AG09309 (cell line): ENCODE data around the gene PSPC1.

ENCODE experiments used
- DNase-seq: peaks from one replicate; pipeline ENCODE4 v3.0.0-alpha.2; 2010; ENCODE audit warnings: low read depth
- H3K4me3 ChIP-seq: 2 replicates; pipeline ENCODE4 v1.5.1; 2011; ENCODE audit warnings: mild to moderate bottlenecking, low read depth, low read length, moderate library complexity; ENCODE audit not compliant: control insufficient read depth
- TF ChIP-seq, protein P1 (sequence below): IDR thresholded peaks from 2 replicates; pipeline ENCODE4 v1.5.1; 2011; ENCODE audit warnings: mild to moderate bottlenecking, low read depth, low read length, inconsistent platforms; ENCODE audit not compliant: insufficient read depth, control insufficient read depth; ENCODE audit errors: missing control alignments

PSPC1 gene

GRCh38 chr13:19764237-19764636, 18.5 kb downstream of the PSPC1 start:
- no peak for DNase-seq

GRCh38 chr13:19763618-19764017, 19.1 kb downstream of the PSPC1 start:
- no peak overlapping the region for H3K4me3 ChIP-seq
- TF ChIP-seq, protein P1, sequence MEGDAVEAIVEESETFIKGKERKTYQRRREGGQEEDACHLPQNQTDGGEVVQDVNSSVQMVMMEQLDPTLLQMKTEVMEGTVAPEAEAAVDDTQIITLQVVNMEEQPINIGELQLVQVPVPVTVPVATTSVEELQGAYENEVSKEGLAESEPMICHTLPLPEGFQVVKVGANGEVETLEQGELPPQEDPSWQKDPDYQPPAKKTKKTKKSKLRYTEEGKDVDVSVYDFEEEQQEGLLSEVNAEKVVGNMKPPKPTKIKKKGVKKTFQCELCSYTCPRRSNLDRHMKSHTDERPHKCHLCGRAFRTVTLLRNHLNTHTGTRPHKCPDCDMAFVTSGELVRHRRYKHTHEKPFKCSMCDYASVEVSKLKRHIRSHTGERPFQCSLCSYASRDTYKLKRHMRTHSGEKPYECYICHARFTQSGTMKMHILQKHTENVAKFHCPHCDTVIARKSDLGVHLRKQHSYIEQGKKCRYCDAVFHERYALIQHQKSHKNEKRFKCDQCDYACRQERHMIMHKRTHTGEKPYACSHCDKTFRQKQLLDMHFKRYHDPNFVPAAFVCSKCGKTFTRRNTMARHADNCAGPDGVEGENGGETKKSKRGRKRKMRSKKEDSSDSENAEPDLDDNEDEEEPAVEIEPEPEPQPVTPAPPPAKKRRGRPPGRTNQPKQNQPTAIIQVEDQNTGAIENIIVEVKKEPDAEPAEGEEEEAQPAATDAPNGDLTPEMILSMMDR, result no peak

More at GRCh38 chr13:19764237-19764636, 18.5 kb downstream of the PSPC1 start:
- TF ChIP-seq, protein P1, result no peak
- no peak overlapping the region for H3K4me3 ChIP-seq

DNA sequence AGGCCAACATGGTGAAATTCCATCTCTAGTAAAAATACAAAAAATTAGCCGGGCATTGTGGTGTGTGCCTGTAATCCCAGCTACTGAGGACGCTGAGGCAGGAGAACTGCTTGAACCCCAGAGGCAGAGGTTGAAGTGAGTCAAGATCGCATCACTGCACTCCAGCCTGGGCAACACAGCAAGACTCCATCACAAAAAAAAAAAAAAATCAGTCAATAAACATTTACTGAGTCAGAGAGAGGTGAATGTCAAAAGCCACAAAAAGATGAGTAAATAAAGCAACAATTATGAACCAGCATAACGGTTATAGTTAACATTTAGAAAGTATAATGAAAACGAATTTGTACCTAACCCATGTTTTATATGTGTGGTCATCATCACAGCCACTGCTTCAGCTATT, 23.1 kb downstream of the PSPC1 start:
- no peak overlapping the region for H3K4me3 ChIP-seq
- TF ChIP-seq, protein P1, result no peak
- no peak for DNase-seq

More at GRCh38 chr13:19763618-19764017, 19.1 kb downstream of the PSPC1 start:
- DNase-seq, result no peak

- TF ChIP-seq, protein P1, result no peak
- H3K4me3 ChIP-seq, result no peak overlapping the region
- DNase-seq, result no peak
Observed at GRCh38 chr13:19742643-19743042, 40.1 kb downstream of the PSPC1 start.

GRCh38 chr13:19737844-19738557, 44.7 kb downstream of the PSPC1 start:
- TF ChIP-seq, protein P1, result no peak
- H3K4me3 ChIP-seq, result no peak overlapping the region
- no peak for DNase-seq

- DNase-seq, result no peak
- no peak overlapping the region for H3K4me3 ChIP-seq
- TF ChIP-seq, protein P1, result no peak
Observed at GRCh38 chr13:19726611-19727010, 56.1 kb downstream of the PSPC1 start.
